GM12892 (cell line): Measurements from ENCODE around the gene ARHGAP22.

Source experiments
- POLR2A ChIP-seq: IDR thresholded peaks from 2 replicates; pipeline ENCODE4 v1.6.1; 2011; ENCODE audit warnings: low read depth, low read length, control low read depth
- POLR2AphosphoS5 ChIP-seq: IDR thresholded peaks from 2 replicates; pipeline ENCODE4 v1.6.1; 2011; ENCODE audit warnings: low read depth, low read length, control low read depth
- TAF1 ChIP-seq: IDR thresholded peaks from 2 replicates; pipeline ENCODE4 v1.6.1; 2011; ENCODE audit warnings: low read depth, mild to moderate bottlenecking, control low read depth, low read length, borderline replicate concordance

DNA sequence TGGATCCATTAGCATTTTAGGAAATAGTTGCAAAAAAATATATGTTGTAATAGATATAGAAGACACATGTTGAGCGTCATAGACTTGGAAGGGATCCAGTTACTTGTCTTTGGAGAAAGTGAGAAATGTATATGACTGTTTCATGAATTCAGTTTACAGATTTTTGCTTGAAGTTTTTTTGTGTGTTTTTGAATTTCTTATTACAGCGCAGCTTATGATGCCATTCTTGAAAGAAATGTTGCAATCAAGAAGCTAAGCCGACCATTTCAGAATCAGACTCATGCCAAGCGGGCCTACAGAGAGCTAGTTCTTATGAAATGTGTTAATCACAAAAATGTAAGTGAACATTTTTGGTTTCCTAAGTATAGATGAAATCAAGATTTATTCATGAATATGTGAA is 200.2 kb downstream of the ARHGAP22 start:
- TF ChIP-seq POLR2A (no peak), POLR2AphosphoS5 (no peak), TAF1 (no peak)
